T47D (cell line): ENCODE data around the gene COL27A1.
"Not testable (repeated sequence)": the region's sequence is repeated elsewhere in the genome, so short reads cannot be mapped to it uniquely, and the experiment has no call there.

Experiments used
- DNase-seq, 2 experiments: peaks; one replicate each; pipeline versions ENCODE4 v3.0.0 to v3.0.0-alpha.2; 2011 to 2012; ENCODE audit warnings: low read depth in 1 of 2, low spot score in 1 of 2
- JUND ChIP-seq: IDR thresholded peaks from 2 replicates; pipeline ENCODE4 v1.6.1; 2012; ENCODE audit warnings: low read depth
- in situ Hi-C: cut with HindIII; loops from 2 replicates; pipeline ENCODE4 v1.10.0; 2016; ENCODE audit warnings: low sequenced_read_pairs, low pct_unique_long_range_greater_than_20kb

The COL27A1 gene

GRCh38 chr9:114314881-114315722, 159.8 kb downstream of the COL27A1 start:
- in situ Hi-C loops: no loop called here

GRCh38 chr9:114315723-114316363, 160.5 kb downstream of the COL27A1 start:
- no peak for DNase-seq
- no peak for TF ChIP-seq JUND
- in situ Hi-C loops: no loop called here

More at GRCh38 chr9:114314881-114315722, 159.8 kb downstream of the COL27A1 start:
- no peak for DNase-seq
- no peak for TF ChIP-seq JUND

- no peak for TF ChIP-seq JUND
- DNase-seq: peak in 1 of 2 experiments; percentile 72
- in situ Hi-C loops: no loop called here
Observed at GRCh38 chr9:114316605-114317230, 161.4 kb downstream of the COL27A1 start.

- in situ Hi-C loops: no loop called here
- no peak for DNase-seq
- no peak for TF ChIP-seq JUND
Observed at GRCh38 chr9:114317665-114318357, 162.5 kb downstream of the COL27A1 start.

GRCh38 chr9:114318416-114318815, 163.1 kb downstream of the COL27A1 start:
- DNase-seq: no peak
- no peak for TF ChIP-seq JUND
- in situ Hi-C loops: no loop called here

GRCh38 chr9:114319147-114319546, 163.8 kb downstream of the COL27A1 start:
- no peak for DNase-seq
- in situ Hi-C loops: no loop called here

GRCh38 chr9:114320710-114321109, 165.4 kb downstream of the COL27A1 start:
- DNase-seq, in situ Hi-C loops: not testable (repeated sequence)

More at GRCh38 chr9:114319147-114319546, 163.8 kb downstream of the COL27A1 start:
- no peak for TF ChIP-seq JUND

GRCh38 chr9:114321759-114322158, 166.4 kb downstream of the COL27A1 start:
- in situ Hi-C loops: no loop called here
- no peak for DNase-seq
- no peak for TF ChIP-seq JUND

- DNase-seq, in situ Hi-C loops: not testable (repeated sequence)
Observed at GRCh38 chr9:114322160-114322818, 167.0 kb downstream of the COL27A1 start.

- in situ Hi-C loops, DNase-seq: not testable (repeated sequence)
Observed at GRCh38 chr9:114322831-114323531, 167.6 kb downstream of the COL27A1 start, which contains the start of gene ORM1. ORM1 (plus strand) TSS chr9:114323098; CDS start chr9:114323134, 36 bp downstream.

GRCh38 chr9:114323849-114324248, 168.5 kb downstream of the COL27A1 start:
- not testable (repeated sequence) for DNase-seq

More at GRCh38 chr9:114323849-114324248, 168.5 kb downstream of the COL27A1 start:
- in situ Hi-C loops: not testable (repeated sequence)
